ENCODE measurements around the gene ATXN2. TPM values are rescaled to one million over a fixed set of nuclear protein-coding genes. Genes with fewer than 3 reads are reported as not detected.
"Not testable (repeated sequence)": the region's sequence is repeated elsewhere in the genome, so short reads cannot be mapped to it uniquely, and the experiment has no call there.

ATXN2 gene
- total and polyA plus RNA-seq, 3 experiments from 2014 or later = 27.7 to 44.9 (median 39.9) TPM

DNA sequence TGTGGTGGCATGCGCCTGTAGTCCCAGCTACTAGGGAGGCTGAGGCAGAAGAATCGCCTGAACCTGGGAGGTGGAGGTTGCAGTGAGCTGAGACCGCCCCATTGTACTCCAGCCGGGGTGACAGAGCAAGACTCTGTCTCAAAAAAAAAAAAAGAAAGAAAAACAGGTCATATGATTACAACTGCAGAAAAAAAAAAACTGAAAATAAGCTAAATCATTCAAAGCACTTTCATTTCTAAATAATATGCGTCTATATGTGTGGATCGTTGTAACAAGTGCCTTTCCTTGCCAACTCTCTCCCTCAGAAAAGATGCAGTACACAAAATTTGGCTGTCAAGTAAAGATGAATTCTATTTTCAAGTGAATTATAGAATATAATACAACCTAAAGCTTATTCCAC lies 42.4 kb downstream of the ATXN2 start:
- ChIA-PET CTCF (no interaction called here), POLR2A (no interaction called here)
- H3K36me3 Mint-ChIP-seq = peaks cover 4 to 17% (median 5%) of the 10 kb centered on the region in 3 donors
- peaks cover 15 to 31% (median 17%) of the 10 kb centered on the region in 3 donors for H3K4me1 Mint-ChIP-seq
- no peaks in the 10 kb centered on the region for H3K4me1 ChIP-seq (ENCODE audit: insufficient read depth, low read length)
- H3K4me3 ChIP-seq (ENCODE audit: low read length) = no peak overlapping the region
- H3K4me3 Mint-ChIP-seq = no peak overlapping the region
- H3K27me3 ChIP-seq (ENCODE audit: insufficient read depth, low read length, poor library complexity, severe bottlenecking) = no peaks in the 10 kb centered on the region
- DNase-seq = no peak
- no peaks in the 10 kb centered on the region for H3K27me3 Mint-ChIP-seq
- no peak overlapping the region for H3K27ac Mint-ChIP-seq
- no peaks in the 10 kb centered on the region for H3K9me3 Mint-ChIP-seq
- no peak overlapping the region for H3K27ac ChIP-seq (ENCODE audit: low read depth, low read length)
- no peaks in the 10 kb centered on the region for H3K9me3 ChIP-seq (ENCODE audit: low read length)
- H3K36me3 ChIP-seq (ENCODE audit: insufficient read depth, low read length) = peaks cover 3% of the 10 kb centered on the region

DNA sequence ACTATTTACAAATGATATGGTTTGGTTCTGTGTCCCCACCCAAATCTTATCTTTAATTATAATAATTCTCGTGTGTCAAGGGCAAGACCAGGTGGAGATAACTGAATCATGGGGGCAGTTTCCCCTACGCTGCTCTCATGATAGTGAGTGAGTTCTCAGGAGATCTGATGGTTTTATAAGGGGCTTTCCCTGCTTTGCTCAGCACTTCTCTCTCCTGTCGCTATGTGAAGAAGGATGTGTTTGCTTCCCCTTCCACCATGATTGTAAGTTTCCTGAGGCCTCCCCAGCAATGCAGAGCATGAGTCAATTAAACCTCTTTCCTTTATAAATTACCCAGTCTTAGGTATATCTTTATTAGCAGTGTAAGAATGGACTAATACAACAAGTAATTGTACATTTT lies 43.8 kb downstream of the ATXN2 start:
- CTCF ChIA-PET = not testable (repeated sequence)
- peaks cover 11 to 26% (median 13%) of the 10 kb centered on the region in 3 donors for H3K4me1 Mint-ChIP-seq

DNA sequence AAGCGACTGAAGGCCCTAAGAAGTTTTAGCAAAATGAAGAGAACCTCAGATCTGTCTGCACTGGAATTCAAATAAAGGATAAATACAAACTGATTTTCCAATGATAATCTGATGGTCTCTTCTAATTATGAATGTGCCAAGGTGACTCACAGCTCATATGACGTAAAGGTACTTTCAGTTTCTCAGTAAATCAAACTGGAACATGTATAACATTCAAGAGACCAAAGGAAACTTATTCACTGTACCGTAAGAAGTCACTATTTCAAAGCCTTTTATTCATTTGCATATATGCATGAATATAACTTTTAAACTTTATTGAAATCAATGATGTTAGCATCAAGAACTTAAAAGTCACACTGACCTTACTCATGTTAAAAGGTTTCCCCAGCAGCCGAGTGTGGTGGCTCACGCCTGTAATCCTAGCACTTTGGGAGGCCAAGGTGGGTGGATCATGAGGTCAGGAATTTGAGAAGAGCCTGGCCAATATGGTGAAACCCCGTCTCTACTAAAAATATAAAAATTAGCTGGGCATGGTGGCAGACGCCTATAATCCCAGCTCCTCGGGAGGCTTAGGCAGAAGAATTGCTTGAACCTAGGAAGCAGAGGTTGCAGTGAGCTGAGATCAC lies 52.2 kb downstream of the ATXN2 start:
- H3K4me1 ChIP-seq (ENCODE audit: insufficient read depth, low read length) = no peaks in the 10 kb centered on the region
- H3K36me3 Mint-ChIP-seq = peaks cover 0 to 58% (median 17%) of the 10 kb centered on the region in 3 donors
- no peak for DNase-seq
- H3K4me1 Mint-ChIP-seq = peaks cover 5 to 18% (median 12%) of the 10 kb centered on the region in 3 donors
- ChIA-PET CTCF (interaction anchor here (1.4 kb wide), 1 partner anchor 150 kb away, joined by 4 read pairs; no protein-coding TSS in a partner anchor), POLR2A (interaction anchor here (0.5 kb wide), 1 partner anchor 312 kb away, joined by 8 read pairs; no protein-coding TSS in a partner anchor)
- H3K4me3 ChIP-seq (ENCODE audit: low read length) = no peak overlapping the region
- no peaks in the 10 kb centered on the region for H3K9me3 ChIP-seq (ENCODE audit: low read length)
- H3K9me3 Mint-ChIP-seq = no peaks in the 10 kb centered on the region
- peaks cover 6% of the 10 kb centered on the region for H3K36me3 ChIP-seq (ENCODE audit: insufficient read depth, low read length)
- peak overlapping the region in 2 of 8 donors; percentile 11 to 17 for H3K27ac Mint-ChIP-seq
- H3K27me3 Mint-ChIP-seq = peaks cover 0 to 1% of the 10 kb centered on the region in 2 donors
- H3K27me3 ChIP-seq (ENCODE audit: insufficient read depth, low read length, poor library complexity, severe bottlenecking) = no peaks in the 10 kb centered on the region
- peak overlapping the region in 1 of 7 donors; percentile 32 for H3K4me3 Mint-ChIP-seq
- H3K27ac ChIP-seq (ENCODE audit: low read depth, low read length) = no peak overlapping the region

More for the DNA sequence above, 43.8 kb downstream of the ATXN2 start:
- H3K4me1 ChIP-seq (ENCODE audit: insufficient read depth, low read length); H3K9me3 Mint-ChIP-seq; H3K27me3 ChIP-seq (ENCODE audit: insufficient read depth, low read length, poor library complexity, severe bottlenecking); H3K4me3 Mint-ChIP-seq; H3K27ac ChIP-seq (ENCODE audit: low read depth, low read length); DNase-seq; H3K9me3 ChIP-seq (ENCODE audit: low read length); H3K4me3 ChIP-seq (ENCODE audit: low read length); POLR2A ChIA-PET; H3K36me3 ChIP-seq (ENCODE audit: insufficient read depth, low read length); H3K27me3 Mint-ChIP-seq: not testable (repeated sequence)
- Mint-ChIP-seq H3K27ac (peak overlapping the region in 2 of 8 donors; percentile 29 to 57), H3K36me3 (peaks cover 4 to 24% (median 7%) of the 10 kb centered on the region in 3 donors)

DNA sequence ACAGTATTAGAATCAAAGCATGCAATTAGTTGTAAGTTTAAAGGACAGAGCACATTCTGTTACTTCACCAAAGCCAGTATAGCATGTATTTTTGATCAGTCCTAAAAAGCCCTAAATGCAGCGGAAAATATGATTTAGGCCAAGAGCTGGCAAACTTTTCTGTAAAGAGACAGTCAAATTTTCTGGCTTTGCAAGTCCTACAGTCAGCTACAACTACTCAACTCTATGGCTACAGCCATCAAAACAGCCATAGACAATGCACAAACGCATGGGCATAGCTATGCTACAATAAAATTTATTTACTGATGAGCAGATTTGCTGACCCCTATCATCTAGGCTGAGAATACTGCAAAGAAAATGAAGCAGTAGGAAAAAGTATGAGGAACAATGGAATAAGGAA lies 52.9 kb downstream of the ATXN2 start:
- H3K27me3 Mint-ChIP-seq = peaks cover 0 to 1% of the 10 kb centered on the region in 2 donors
- no peak overlapping the region for H3K4me3 ChIP-seq (ENCODE audit: low read length)
- CTCF ChIA-PET = interaction anchor here (1.4 kb wide), 1 partner anchor 149 kb away, joined by 4 read pairs; no protein-coding TSS in a partner anchor
- H3K9me3 Mint-ChIP-seq = no peaks in the 10 kb centered on the region
- H3K36me3 Mint-ChIP-seq = peaks cover 0 to 53% (median 15%) of the 10 kb centered on the region in 3 donors
- POLR2A ChIA-PET = interaction anchor here (0.5 kb wide), 1 partner anchor 312 kb away, joined by 8 read pairs; no protein-coding TSS in a partner anchor
- H3K9me3 ChIP-seq (ENCODE audit: low read length) = no peaks in the 10 kb centered on the region
- peaks cover 6% of the 10 kb centered on the region for H3K36me3 ChIP-seq (ENCODE audit: insufficient read depth, low read length)
- no peaks in the 10 kb centered on the region for H3K27me3 ChIP-seq (ENCODE audit: insufficient read depth, low read length, poor library complexity, severe bottlenecking)
- DNase-seq = no peak
- H3K27ac Mint-ChIP-seq = peak overlapping the region in 2 of 8 donors; percentile 17 to 67
- H3K4me1 ChIP-seq (ENCODE audit: insufficient read depth, low read length) = no peaks in the 10 kb centered on the region
- H3K4me1 Mint-ChIP-seq = peaks cover 5 to 18% (median 12%) of the 10 kb centered on the region in 3 donors
- no peak overlapping the region for H3K27ac ChIP-seq (ENCODE audit: low read depth, low read length)
- peak overlapping the region in 1 of 7 donors; percentile 4 for H3K4me3 Mint-ChIP-seq

DNA sequence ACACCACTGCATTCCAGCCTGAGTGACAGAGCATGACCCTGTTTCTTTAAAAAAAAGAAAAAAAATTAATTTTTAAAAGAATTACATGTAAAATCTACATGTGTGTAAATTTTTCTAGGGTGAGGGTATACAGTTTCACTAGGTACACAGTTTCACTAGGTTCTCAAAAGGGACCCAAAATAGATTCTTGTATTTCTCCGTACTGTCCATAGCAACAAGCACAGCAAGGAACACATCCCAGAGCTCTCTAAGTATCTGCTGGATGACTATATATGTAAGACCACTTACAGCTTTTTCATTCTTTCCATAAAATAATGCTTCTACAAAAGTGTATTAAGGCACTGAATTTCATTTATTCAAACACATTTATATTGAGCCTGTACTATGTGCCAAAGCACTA lies 55.1 kb downstream of the ATXN2 start:
- Histone ChIP-seq H3K9me3 (ENCODE audit: low read length) (no peaks in the 10 kb centered on the region), H3K36me3 (ENCODE audit: insufficient read depth, low read length) (peaks cover 6% of the 10 kb centered on the region), H3K27ac (ENCODE audit: low read depth, low read length) (no peak overlapping the region), H3K27me3 (ENCODE audit: insufficient read depth, low read length, poor library complexity, severe bottlenecking) (no peaks in the 10 kb centered on the region), H3K4me3 (ENCODE audit: low read length) (no peak overlapping the region), H3K4me1 (ENCODE audit: insufficient read depth, low read length) (no peaks in the 10 kb centered on the region)
- Mint-ChIP-seq H3K27ac (no peak overlapping the region), H3K4me3 (no peak overlapping the region), H3K27me3 (peaks cover 0 to 1% of the 10 kb centered on the region in 2 donors), H3K9me3 (no peaks in the 10 kb centered on the region), H3K4me1 (peaks cover 5 to 18% (median 12%) of the 10 kb centered on the region in 3 donors), H3K36me3 (peaks cover 0 to 52% (median 18%) of the 10 kb centered on the region in 3 donors)
- DNase-seq = no peak
- POLR2A ChIA-PET = no interaction called here
- CTCF ChIA-PET = no interaction called here

DNA sequence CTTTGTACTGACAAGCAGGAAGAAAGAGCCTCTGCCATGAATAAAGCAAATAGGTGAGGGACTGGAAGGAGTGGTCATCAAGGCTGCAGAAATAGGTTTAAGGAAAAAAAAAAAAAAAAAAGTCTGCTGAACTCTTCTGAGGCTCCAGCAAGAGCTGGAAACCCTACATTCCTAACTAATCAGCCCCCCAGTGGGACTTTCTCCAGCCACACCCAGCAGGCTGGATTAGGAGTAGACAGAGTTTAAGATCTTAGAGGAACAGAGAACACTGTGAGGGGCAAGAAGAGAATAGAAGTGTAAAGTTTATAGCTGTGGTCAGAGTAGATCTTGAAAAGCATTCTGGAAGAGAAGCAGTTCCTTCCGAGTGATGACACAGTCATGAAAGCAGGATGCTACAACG lies 66.4 kb downstream of the ATXN2 start:
- Histone ChIP-seq H3K27ac (ENCODE audit: low read depth, low read length) (no peak overlapping the region), H3K4me1 (ENCODE audit: insufficient read depth, low read length) (no peaks in the 10 kb centered on the region), H3K4me3 (ENCODE audit: low read length) (no peak overlapping the region), H3K36me3 (ENCODE audit: insufficient read depth, low read length) (no peaks in the 10 kb centered on the region), H3K27me3 (ENCODE audit: insufficient read depth, low read length, poor library complexity, severe bottlenecking) (no peaks in the 10 kb centered on the region), H3K9me3 (ENCODE audit: low read length) (no peaks in the 10 kb centered on the region)
- ChIA-PET POLR2A (no interaction called here), CTCF (no interaction called here)
- no peak for DNase-seq
- no peaks in the 10 kb centered on the region for H3K9me3 Mint-ChIP-seq
- peaks cover 0 to 7% (median 1%) of the 10 kb centered on the region in 3 donors for H3K4me1 Mint-ChIP-seq
- H3K27me3 Mint-ChIP-seq = no peaks in the 10 kb centered on the region
- peaks cover 0 to 38% (median 5%) of the 10 kb centered on the region in 3 donors for H3K36me3 Mint-ChIP-seq
- peak overlapping the region in 1 of 8 donors; percentile 39 for H3K27ac Mint-ChIP-seq
- no peak overlapping the region for H3K4me3 Mint-ChIP-seq

DNA sequence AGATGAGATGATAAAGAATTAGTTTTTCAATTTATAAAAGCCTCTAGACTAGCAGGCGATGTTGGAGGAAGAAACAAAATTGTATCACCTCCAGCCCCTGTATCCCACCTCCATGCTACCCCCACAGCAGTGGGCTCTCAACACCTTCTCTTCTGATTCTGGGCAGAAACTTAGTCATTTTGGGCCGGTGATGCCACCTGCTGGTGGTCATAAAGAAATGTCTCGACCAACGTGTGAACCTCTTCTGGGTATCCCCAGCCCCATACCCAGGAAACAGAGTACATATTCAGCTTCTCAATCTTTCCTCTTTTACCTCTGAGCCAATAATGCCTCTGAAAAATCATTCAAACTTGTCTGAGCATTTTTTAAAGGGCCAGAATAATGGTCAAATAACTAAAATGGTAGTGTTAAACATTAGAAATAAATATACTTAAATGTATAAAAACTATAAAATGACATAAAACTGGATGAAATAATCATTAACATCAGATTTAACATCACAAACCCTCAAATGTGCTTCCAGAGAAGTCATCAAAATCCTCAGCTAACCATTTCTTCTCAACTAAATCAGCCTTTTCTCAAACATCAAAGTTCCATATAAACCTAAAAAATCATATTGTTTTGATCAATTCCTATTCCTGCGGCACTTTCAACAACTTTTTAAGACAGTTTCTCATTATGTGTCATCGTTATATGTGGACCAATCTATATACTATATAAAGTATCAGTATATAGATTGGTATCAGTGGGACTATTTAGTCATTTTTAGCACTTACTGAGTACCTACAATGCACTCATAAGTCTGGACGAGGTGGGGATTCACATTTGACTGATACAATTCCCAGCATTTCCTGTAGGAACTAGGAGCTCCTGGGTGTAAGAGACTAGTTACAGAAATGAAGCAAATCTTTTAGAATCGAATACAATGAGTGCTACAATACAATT lies 69.4 kb downstream of the ATXN2 start:
- Histone ChIP-seq H3K9me3 (ENCODE audit: low read length) (no peaks in the 10 kb centered on the region), H3K4me3 (ENCODE audit: low read length) (no peak overlapping the region), H3K36me3 (ENCODE audit: insufficient read depth, low read length) (peaks cover 8% of the 10 kb centered on the region), H3K4me1 (ENCODE audit: insufficient read depth, low read length) (no peaks in the 10 kb centered on the region), H3K27me3 (ENCODE audit: insufficient read depth, low read length, poor library complexity, severe bottlenecking) (no peaks in the 10 kb centered on the region), H3K27ac (ENCODE audit: low read depth, low read length) (no peak overlapping the region)
- POLR2A ChIA-PET = no interaction called here
- Mint-ChIP-seq H3K4me3 (no peak overlapping the region), H3K27me3 (no peaks in the 10 kb centered on the region), H3K27ac (peak overlapping the region in 5 of 8 donors; percentile 11 to 45 (median 44)), H3K4me1 (peaks cover 0 to 7% (median 1%) of the 10 kb centered on the region in 3 donors), H3K9me3 (no peaks in the 10 kb centered on the region), H3K36me3 (peaks cover 0 to 36% (median 7%) of the 10 kb centered on the region in 3 donors)
- peak; percentile 37 to 75 (median 43) for DNase-seq
- CTCF ChIA-PET = interaction anchor here (0.7 to 6.1 kb wide), 7 partner anchors 10 to 893 kb away, joined by 3 to 75 read pairs (median 3); no protein-coding TSS in a partner anchor

Data from CD8-positive, alpha-beta memory T cell (primary cell).